Measurements from ENCODE around the gene C1orf141. TPM values are rescaled to one million over a fixed set of nuclear protein-coding genes. Genes with fewer than 3 reads are reported as not detected.
"Not testable (repeated sequence)": the region's sequence is repeated elsewhere in the genome, so short reads cannot be mapped to it uniquely, and the experiment has no call there.

C1orf141 gene
- total RNA-seq, 1 donor from 2014 or later: not detected

DNA sequence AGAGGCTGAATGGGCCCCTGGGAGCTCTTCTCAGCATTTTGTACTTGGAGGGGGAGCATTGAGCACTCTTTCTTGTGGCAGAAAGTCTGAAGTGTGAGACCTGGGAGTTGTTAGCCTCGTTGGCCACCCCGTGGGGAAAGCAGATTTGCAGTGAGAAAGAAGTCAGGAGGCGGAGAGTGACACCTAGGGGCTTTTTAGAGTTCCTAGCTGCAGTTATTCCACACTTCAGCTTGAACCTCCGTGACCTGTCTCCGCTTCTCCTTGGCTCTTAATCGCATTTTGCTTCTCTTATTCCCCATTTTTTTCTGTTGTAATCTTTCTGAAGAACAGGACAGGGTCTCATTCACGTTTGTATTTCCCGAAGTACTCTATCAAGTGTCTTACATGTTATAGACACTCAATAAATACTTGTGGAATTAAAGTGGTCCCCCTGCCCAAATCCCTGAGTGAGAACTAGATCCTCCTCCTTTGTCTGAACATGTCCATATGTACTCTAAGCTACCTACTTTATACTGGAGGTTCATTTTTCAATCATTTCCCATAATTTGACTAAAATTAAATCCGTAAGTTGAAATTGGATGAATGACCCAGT, 14.5 kb upstream of the C1orf141 start:
- TF ChIP-seq, protein P1, sequence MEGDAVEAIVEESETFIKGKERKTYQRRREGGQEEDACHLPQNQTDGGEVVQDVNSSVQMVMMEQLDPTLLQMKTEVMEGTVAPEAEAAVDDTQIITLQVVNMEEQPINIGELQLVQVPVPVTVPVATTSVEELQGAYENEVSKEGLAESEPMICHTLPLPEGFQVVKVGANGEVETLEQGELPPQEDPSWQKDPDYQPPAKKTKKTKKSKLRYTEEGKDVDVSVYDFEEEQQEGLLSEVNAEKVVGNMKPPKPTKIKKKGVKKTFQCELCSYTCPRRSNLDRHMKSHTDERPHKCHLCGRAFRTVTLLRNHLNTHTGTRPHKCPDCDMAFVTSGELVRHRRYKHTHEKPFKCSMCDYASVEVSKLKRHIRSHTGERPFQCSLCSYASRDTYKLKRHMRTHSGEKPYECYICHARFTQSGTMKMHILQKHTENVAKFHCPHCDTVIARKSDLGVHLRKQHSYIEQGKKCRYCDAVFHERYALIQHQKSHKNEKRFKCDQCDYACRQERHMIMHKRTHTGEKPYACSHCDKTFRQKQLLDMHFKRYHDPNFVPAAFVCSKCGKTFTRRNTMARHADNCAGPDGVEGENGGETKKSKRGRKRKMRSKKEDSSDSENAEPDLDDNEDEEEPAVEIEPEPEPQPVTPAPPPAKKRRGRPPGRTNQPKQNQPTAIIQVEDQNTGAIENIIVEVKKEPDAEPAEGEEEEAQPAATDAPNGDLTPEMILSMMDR (IDR thresholded peaks at IDR 0.05; ENCODE audit: partially characterized antibody, unreplicated experiment): no peak
- H3K27me3 Mint-ChIP-seq (ENCODE audit: unreplicated experiment): no peaks in the 10 kb centered on the region
- DNase-seq: peak; percentile 46
- H3K36me3 Mint-ChIP-seq (ENCODE audit: unreplicated experiment): no peaks in the 10 kb centered on the region
- no peaks in the 10 kb centered on the region for H3K4me1 Mint-ChIP-seq (ENCODE audit: low read depth, unreplicated experiment)
- H3K9me3 Mint-ChIP-seq (ENCODE audit: unreplicated experiment): no peaks in the 10 kb centered on the region
- no peak overlapping the region for H3K4me3 Mint-ChIP-seq (ENCODE audit: unreplicated experiment)
- no peak overlapping the region for H3K27ac Mint-ChIP-seq (ENCODE audit: unreplicated experiment)

DNA sequence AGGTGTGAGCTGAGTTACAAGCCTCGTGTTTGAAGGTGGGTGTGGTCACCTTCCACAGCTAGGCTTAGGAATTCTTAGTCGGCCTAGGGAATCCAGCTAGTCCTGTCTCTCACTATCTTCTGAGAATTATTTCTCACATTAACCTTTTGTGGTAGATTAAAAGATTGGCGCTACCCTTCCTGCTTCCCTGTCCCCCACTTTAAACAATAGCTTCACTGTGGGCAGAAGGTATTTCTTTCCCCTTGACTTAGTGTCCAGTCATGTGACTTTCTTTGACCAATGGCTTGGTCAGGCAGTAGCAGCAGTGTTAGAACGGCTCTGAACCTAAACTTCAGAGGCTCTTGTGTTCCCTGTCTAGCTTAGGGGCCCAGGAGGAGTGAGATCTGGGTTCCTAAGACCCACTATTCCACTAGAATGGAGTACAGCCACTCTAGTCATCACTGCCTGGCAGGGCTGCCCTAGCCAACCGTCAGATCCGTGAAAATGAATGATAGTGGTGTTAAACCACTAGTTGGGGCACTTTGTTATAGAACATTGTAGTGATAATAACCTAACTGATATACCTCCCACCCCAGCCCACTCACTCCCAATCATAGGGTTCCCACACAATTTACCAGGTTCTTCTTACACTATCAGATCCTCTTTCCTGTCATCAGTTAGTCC, 13.9 kb upstream of the C1orf141 start:
- no peak for DNase-seq
- H3K4me3 Mint-ChIP-seq (ENCODE audit: unreplicated experiment): no peak overlapping the region
- H3K27me3 Mint-ChIP-seq (ENCODE audit: unreplicated experiment): no peaks in the 10 kb centered on the region
- no peaks in the 10 kb centered on the region for H3K4me1 Mint-ChIP-seq (ENCODE audit: low read depth, unreplicated experiment)
- TF ChIP-seq, protein P1 (IDR thresholded peaks at IDR 0.05; ENCODE audit: partially characterized antibody, unreplicated experiment): no peak
- H3K36me3 Mint-ChIP-seq (ENCODE audit: unreplicated experiment): no peaks in the 10 kb centered on the region
- H3K9me3 Mint-ChIP-seq (ENCODE audit: unreplicated experiment): no peaks in the 10 kb centered on the region
- no peak overlapping the region for H3K27ac Mint-ChIP-seq (ENCODE audit: unreplicated experiment)

DNA sequence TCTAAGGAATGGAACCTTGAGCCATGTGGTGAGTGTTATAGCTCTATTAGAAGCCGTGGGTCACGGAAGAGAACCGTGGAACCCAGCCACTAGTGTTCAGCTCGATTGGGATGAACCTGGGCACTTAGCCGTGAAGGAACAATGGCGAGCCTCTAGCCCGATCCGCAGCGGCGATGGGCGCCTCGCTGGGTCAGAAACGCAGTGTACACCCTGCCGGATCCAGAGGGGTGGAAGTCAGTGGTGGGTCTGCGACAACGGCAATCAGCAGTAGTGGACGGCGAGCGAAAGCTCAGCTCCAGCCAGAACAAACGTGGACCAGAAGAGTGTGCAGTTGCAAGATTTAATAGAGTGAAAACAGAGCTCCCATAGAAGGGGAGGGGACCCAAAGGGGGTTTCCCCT, 13.2 kb upstream of the C1orf141 start:
- not testable (repeated sequence) for H3K36me3 Mint-ChIP-seq (ENCODE audit: unreplicated experiment); H3K4me1 Mint-ChIP-seq (ENCODE audit: low read depth, unreplicated experiment); DNase-seq; H3K9me3 Mint-ChIP-seq (ENCODE audit: unreplicated experiment); H3K27me3 Mint-ChIP-seq (ENCODE audit: unreplicated experiment); H3K27ac Mint-ChIP-seq (ENCODE audit: unreplicated experiment); H3K4me3 Mint-ChIP-seq (ENCODE audit: unreplicated experiment)

DNA sequence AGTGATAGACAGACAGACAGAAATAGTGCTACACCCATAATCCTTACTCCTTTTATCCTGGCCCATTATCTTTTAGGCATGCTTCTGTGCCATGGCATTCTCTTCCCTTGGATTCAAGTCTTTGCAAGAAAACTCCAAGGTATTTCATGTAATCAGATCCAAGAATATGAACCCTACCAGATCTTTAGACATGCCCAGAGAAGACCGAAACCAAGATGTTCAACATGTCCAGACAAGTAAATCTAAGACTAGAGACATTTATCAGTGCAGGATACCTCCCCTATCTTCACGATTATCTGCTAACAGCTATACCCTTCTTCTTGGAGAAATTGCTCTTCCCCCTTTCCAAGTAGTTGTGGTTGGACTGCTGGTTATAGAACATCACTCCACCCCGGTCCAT, 11.8 kb upstream of the C1orf141 start:
- TF ChIP-seq, protein P1 (IDR thresholded peaks at IDR 0.05; ENCODE audit: partially characterized antibody, unreplicated experiment): no peak
- no peaks in the 10 kb centered on the region for H3K4me1 Mint-ChIP-seq (ENCODE audit: low read depth, unreplicated experiment)
- no peaks in the 10 kb centered on the region for H3K9me3 Mint-ChIP-seq (ENCODE audit: unreplicated experiment)
- no peak overlapping the region for H3K4me3 Mint-ChIP-seq (ENCODE audit: unreplicated experiment)
- H3K27ac Mint-ChIP-seq (ENCODE audit: unreplicated experiment): no peak overlapping the region
- H3K36me3 Mint-ChIP-seq (ENCODE audit: unreplicated experiment): no peaks in the 10 kb centered on the region
- H3K27me3 Mint-ChIP-seq (ENCODE audit: unreplicated experiment): no peaks in the 10 kb centered on the region
- no peak for DNase-seq

DNA sequence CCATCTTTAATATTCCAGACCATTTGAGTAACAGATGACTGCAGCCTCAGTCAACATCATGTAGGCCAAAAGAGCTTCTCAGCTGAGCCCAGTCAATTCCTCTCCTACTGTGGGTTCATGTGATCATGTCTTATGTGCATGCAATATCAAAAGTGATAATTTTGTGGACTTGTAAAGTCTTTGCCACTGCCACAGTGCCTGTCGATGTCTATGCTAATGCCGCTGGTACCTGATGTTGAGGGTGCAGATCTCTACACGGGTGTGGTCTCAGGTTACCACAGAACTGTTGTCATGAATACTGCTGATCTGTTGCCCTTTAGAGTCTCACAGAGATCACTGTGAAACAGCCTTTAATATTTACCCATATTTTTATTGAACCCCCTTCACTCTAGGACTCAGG, 11.3 kb upstream of the C1orf141 start:
- Mint-ChIP-seq H3K4me1 (ENCODE audit: low read depth, unreplicated experiment) (no peaks in the 10 kb centered on the region), H3K9me3 (ENCODE audit: unreplicated experiment) (no peaks in the 10 kb centered on the region), H3K27ac (ENCODE audit: unreplicated experiment) (no peak overlapping the region), H3K27me3 (ENCODE audit: unreplicated experiment) (no peaks in the 10 kb centered on the region), H3K36me3 (ENCODE audit: unreplicated experiment) (no peaks in the 10 kb centered on the region), H3K4me3 (ENCODE audit: unreplicated experiment) (no peak overlapping the region)
- DNase-seq: no peak
- TF ChIP-seq, protein P1 (IDR thresholded peaks at IDR 0.05; ENCODE audit: partially characterized antibody, unreplicated experiment): no peak
